HUES64 (cell line): ENCODE results near the gene GNAL. TPM values are rescaled to one million over a fixed set of nuclear protein-coding genes. Genes with fewer than 3 reads are reported as not detected.
A peak's percentile ranks its signal among the peaks of the same experiment; 100 is the strongest.
"Not testable (repeated sequence)": the region's sequence is repeated elsewhere in the genome, so short reads cannot be mapped to it uniquely, and the experiment has no call there.

Source experiments
- H3K27ac ChIP-seq: 2 replicates; pipeline ENCODE4 v1.7.0; 2013; ENCODE audit warnings: low read depth, low read length, inconsistent platforms
- H3K27me3 ChIP-seq: 2 replicates; pipeline ENCODE4 v1.6.1; 2013; ENCODE audit warnings: mild to moderate bottlenecking, low read length; ENCODE audit not compliant: insufficient read depth
- H3K36me3 ChIP-seq: 2 replicates; pipeline ENCODE4 v1.6.1; 2013; ENCODE audit warnings: mild to moderate bottlenecking, low read length; ENCODE audit not compliant: insufficient read depth
- H3K4me1 ChIP-seq: 2 replicates; pipeline ENCODE4 v1.6.1; 2013; ENCODE audit warnings: mild to moderate bottlenecking, low read length, moderate library complexity; ENCODE audit not compliant: insufficient read depth
- H3K4me3 ChIP-seq: 2 replicates; pipeline ENCODE4 v1.5.1; 2013; ENCODE audit warnings: mild to moderate bottlenecking, low read length, moderate library complexity
- H3K9ac ChIP-seq: 2 replicates; pipeline ENCODE4 v1.6.1; 2013; ENCODE audit warnings: mild to moderate bottlenecking, low read depth, low read length
- H3K9me3 ChIP-seq: 2 replicates; pipeline ENCODE4 v1.6.1; 2013; ENCODE audit warnings: low read depth, low read length; ENCODE audit not compliant: insufficient read depth
- WGBS: fragments of 150-250, 120-280 bp; methylation state at CpG from one replicate; pipeline ENCODE4 v1.1.7; 2013; ENCODE audit warnings: missing lambda C conversion rate; 5-methylcytosine and 5-hydroxymethylcytosine counted together
- polyA plus RNA-seq, 2 experiments: library from polyadenylated mRNA; stranded (reverse); fragments of 50-300 nt; gene quantifications; one replicate each; pipeline ENCODE4 v1.2.3, GENCODE V29; 2013

GNAL gene
- polyA plus RNA-seq (2013, experiment 1 of 2), result 13.2 TPM
- 18.0 TPM for polyA plus RNA-seq (2013, experiment 2 of 2)

DNA sequence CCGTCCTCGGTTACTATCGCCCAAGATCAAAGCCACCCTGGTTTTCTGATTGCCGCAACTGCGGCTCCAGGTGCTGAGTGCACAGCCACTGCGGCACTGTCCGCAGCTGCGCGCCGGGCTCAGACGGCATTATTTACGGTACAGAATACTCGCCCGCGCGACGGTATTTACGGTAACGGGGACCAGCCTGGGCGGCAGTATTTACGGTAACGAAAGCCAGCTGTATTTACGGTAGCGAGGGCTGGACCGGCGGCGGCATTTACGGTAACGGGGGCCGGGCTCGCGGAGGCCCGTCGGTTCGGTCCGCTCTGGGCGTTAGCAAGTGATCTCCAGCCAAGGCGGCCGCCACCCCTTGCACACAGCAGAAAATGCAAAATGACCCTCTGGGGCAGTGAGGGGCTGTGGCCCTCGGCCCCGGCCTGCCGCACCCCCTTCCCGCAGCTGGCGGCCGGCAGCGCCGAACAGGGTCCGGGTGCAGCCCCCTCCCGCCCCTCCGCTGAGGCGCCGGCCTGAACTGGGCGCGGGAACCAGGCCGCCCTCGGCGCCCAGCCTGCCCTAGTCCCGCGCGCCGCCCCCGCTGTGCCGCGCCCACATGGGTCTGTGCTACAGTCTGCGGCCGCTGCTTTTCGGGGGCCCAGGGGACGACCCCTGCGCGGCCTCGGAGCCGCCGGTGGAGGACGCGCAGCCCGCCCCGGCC lies at the start of gene GNAL:
Gene GNAL (plus strand): TSS at position 293 of the 697 bp plus-strand sequence. CDS start 300 bp downstream, at position 593.
- no peaks in the 10 kb centered on the region for H3K4me1 ChIP-seq
- peaks cover 34% of the 10 kb centered on the region for H3K27me3 ChIP-seq
- H3K4me3 ChIP-seq, result peak within 1 kb of the TSS; percentile 82
- H3K9me3 ChIP-seq, result no peaks in the 10 kb centered on the region
- no peaks in the 10 kb centered on the region for H3K36me3 ChIP-seq
- WGBS, result under 1% methylated on average over 77 of the region's 77 CpGs
- H3K27ac ChIP-seq, result no peak within 1 kb of the TSS
- H3K9ac ChIP-seq, result peak within 1 kb of the TSS; percentile 68

DNA sequence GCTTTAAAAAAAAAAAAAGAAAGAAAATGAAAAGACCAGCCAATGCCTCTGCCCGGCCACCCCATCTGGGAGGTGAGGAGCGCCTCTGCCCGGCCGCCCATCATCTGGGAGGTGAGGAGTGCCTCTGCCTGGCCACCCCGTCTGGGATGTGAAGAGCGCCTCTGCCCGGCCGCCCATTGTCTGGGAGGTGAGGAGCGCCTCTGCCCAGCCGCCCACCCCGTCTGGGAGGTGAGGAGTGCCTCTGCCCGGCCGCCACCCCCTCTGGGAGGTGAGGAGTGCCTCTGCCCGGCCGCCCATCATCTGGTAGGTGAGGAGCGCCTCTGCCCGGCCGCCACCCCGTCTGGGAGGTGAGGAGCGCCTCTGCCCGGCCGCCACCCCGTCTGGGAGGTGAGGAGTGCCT lies 41.8 kb upstream of the GNAL start:
- H3K9ac ChIP-seq, H3K4me3 ChIP-seq, H3K4me1 ChIP-seq, H3K27me3 ChIP-seq, H3K27ac ChIP-seq, H3K9me3 ChIP-seq, H3K36me3 ChIP-seq: not testable (repeated sequence)
- WGBS, result 96% methylated on average over 23 of the region's 23 CpGs

DNA sequence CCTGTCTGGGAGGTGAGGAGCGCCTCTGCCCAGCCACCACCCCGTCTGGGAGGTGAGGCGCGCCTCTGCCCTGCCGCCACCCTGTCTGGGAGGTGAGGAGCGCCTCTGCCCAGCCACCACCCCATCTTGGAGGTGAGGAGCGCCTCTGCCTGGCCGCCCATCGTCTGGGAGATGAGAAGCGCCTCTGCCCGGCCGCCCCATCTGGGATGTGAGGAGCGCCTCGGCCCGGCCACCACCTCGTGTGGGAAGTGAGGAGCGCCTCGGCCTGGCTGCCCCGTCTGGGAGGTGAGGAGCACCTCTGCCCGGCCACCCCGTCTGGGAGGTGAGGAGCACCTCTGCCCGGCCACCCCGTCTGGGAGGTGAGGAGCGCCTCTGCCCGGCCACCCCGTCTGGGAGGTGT lies 41.3 kb upstream of the GNAL start:
- 96% methylated on average over 26 of the region's 26 CpGs for WGBS
- not testable (repeated sequence) for H3K36me3 ChIP-seq, H3K4me3 ChIP-seq, H3K27me3 ChIP-seq, H3K9me3 ChIP-seq, H3K4me1 ChIP-seq, H3K9ac ChIP-seq, H3K27ac ChIP-seq

DNA sequence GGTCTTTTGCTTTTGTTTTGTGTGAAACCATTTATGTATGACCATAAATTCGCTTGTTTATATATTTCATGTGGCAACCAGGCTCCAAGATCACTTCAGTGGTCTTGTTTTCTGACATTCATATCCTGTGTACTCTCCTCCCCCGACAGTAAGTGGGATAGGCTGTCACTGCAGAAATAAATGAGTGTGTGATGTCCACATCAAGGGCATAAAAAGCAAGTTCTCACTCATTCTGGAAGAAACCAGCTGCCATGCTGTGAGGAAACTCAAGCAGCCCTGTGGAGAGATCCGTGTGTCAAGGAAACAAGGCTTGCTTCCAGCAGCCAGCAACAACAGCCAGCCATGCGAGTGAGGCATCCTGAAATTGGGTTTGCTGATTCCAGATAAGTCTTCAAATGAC lies 39.2 kb upstream of the GNAL start:
- H3K27me3 ChIP-seq, result peaks cover 7% of the 10 kb centered on the region
- H3K4me3 ChIP-seq, result no peak overlapping the region
- H3K36me3 ChIP-seq, result no peaks in the 10 kb centered on the region
- no peak overlapping the region for H3K9ac ChIP-seq
- H3K4me1 ChIP-seq, result no peaks in the 10 kb centered on the region
- 92% methylated on average over 4 of the region's 4 CpGs for WGBS
- peaks cover 8% of the 10 kb centered on the region; the same call in 1 of the 2 replicates for H3K9me3 ChIP-seq
- no peak overlapping the region for H3K27ac ChIP-seq

DNA sequence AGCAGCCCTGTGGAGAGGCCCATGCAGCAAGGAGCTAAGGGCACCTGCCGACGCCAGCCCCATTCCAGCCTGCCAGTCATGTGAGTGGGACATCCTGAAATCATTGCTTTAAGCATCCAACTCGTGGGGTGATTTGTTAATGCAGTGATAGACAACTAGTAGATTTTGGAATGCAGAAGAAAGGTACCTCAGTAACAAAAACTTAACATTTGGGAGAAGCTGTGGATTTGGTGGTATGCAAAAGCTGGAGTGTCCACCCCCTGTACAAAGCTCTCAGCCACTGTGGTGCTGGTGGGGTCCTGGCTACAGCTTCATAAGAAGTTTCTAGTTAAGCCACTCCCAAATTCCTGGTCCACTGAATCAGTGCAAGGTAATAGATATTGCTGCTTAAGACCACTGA lies 37.2 kb upstream of the GNAL start:
- WGBS, result 89% methylated on average over 3 of the region's 3 CpGs
- Histone ChIP-seq H3K9me3 (peaks cover 8% of the 10 kb centered on the region; the same call in 1 of the 2 replicates), H3K36me3 (no peaks in the 10 kb centered on the region), H3K9ac (no peak overlapping the region), H3K4me3 (no peak overlapping the region), H3K4me1 (no peaks in the 10 kb centered on the region; the same call in 1 of the 2 replicates), H3K27me3 (peaks cover 11% of the 10 kb centered on the region), H3K27ac (no peak overlapping the region)

GRCh38 chr18:11653521-11653920 lies 35.5 kb upstream of the GNAL start:
- peaks cover 6% of the 10 kb centered on the region; the same call in 1 of the 2 replicates for H3K9me3 ChIP-seq
- H3K27me3 ChIP-seq, result peaks cover 11% of the 10 kb centered on the region
- H3K36me3 ChIP-seq, result no peaks in the 10 kb centered on the region
- no peak overlapping the region for H3K9ac ChIP-seq
- 93% methylated on average over 10 of the region's 10 CpGs for WGBS
- H3K27ac ChIP-seq, result no peak overlapping the region
- no peak overlapping the region for H3K4me3 ChIP-seq
- no peaks in the 10 kb centered on the region; the same call in 1 of the 2 replicates for H3K4me1 ChIP-seq

GRCh38 chr18:11654736-11655605 lies 34.1 kb upstream of the GNAL start:
- no peaks in the 10 kb centered on the region; the same call in 1 of the 2 replicates for H3K4me1 ChIP-seq
- H3K4me3 ChIP-seq, result peak overlapping the region; percentile 41
- WGBS, result 44% methylated on average over 29 of the region's 32 CpGs
- no peak overlapping the region for H3K9ac ChIP-seq
- H3K27me3 ChIP-seq, result peaks cover 11% of the 10 kb centered on the region
- no peak overlapping the region for H3K27ac ChIP-seq
- no peaks in the 10 kb centered on the region for H3K36me3 ChIP-seq
- H3K9me3 ChIP-seq, result no peaks in the 10 kb centered on the region

DNA sequence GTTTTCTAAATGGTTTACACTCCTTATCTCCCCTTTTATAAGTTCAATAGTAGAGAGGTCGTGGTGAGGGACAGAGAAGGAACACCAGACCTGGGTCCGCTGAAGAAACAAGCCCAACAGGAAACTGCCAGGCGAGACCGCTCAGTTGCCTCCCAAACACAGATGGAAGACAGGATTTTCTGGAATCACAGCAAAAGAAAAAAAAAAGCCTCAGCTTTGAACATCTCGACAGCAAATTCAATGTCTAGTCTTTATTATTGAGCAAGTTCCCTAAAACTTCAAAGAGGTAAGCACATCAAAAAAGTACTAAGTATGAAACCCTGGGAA lies 33.5 kb upstream of the GNAL start:
- H3K4me3 ChIP-seq, result peak overlapping the region; percentile 41
- 63% methylated on average over 5 of the region's 5 CpGs for WGBS

DNA sequence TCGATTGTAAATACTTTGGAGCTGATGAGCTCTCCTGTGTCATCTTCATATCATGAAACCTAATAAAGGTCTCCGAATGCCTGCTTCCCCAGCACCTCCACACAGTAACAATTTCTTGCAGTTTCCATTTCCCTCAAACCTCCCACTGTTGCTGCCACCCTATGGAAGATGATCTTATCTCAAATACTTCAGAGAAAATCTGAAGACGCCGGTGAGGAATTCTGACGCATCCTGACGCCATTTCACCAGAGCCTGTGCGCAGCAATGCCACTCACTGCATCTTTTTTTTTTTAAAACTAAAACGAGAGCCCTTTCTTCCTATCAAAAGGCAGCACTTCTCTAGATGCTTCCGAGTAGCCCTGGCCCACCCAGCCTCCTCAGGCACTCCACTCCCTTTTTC lies 31.9 kb upstream of the GNAL start:
- Histone ChIP-seq H3K36me3 (no peaks in the 10 kb centered on the region), H3K27me3 (peaks cover 11% of the 10 kb centered on the region), H3K27ac (no peak overlapping the region), H3K4me1 (no peaks in the 10 kb centered on the region; the same call in 1 of the 2 replicates), H3K4me3 (no peak overlapping the region), H3K9ac (no peak overlapping the region), H3K9me3 (no peaks in the 10 kb centered on the region; the same call in 1 of the 2 replicates)
- 94% methylated on average over 9 of the region's 9 CpGs for WGBS

More for the DNA sequence above, 33.5 kb upstream of the GNAL start:
- Histone ChIP-seq H3K4me1 (no peaks in the 10 kb centered on the region; the same call in 1 of the 2 replicates), H3K27me3 (peaks cover 11% of the 10 kb centered on the region), H3K27ac (no peak overlapping the region), H3K36me3 (no peaks in the 10 kb centered on the region), H3K9me3 (no peaks in the 10 kb centered on the region), H3K9ac (no peak overlapping the region)

GRCh38 chr18:11657554-11657953 lies 31.5 kb upstream of the GNAL start:
- no peak overlapping the region for H3K4me3 ChIP-seq
- no peaks in the 10 kb centered on the region; the same call in 1 of the 2 replicates for H3K9me3 ChIP-seq
- H3K4me1 ChIP-seq, result no peaks in the 10 kb centered on the region; the same call in 1 of the 2 replicates
- H3K9ac ChIP-seq, result no peak overlapping the region
- no peaks in the 10 kb centered on the region for H3K36me3 ChIP-seq
- H3K27ac ChIP-seq, result no peak overlapping the region
- WGBS, result 92% methylated on average over 8 of the region's 8 CpGs
- peaks cover 11% of the 10 kb centered on the region for H3K27me3 ChIP-seq

- Histone ChIP-seq H3K9me3 (no peaks in the 10 kb centered on the region; the same call in 1 of the 2 replicates), H3K27ac (no peak overlapping the region), H3K4me3 (no peak overlapping the region), H3K36me3 (no peaks in the 10 kb centered on the region), H3K9ac (no peak overlapping the region), H3K4me1 (no peaks in the 10 kb centered on the region; the same call in 1 of the 2 replicates), H3K27me3 (peaks cover 11% of the 10 kb centered on the region)
- 93% methylated on average over 5 of the region's 5 CpGs for WGBS
These were observed 31.0 kb upstream of the GNAL start for GRCh38 chr18:11658019-11658418.
